ENCODE data around the gene STON2.
A peak's percentile ranks its signal among the peaks of the same experiment; 100 is the strongest.

Gene STON2

GRCh38 chr14:81440041-81440440 lies 39.9 kb upstream of the STON2 start:
- TF ChIP-seq, protein P1, sequence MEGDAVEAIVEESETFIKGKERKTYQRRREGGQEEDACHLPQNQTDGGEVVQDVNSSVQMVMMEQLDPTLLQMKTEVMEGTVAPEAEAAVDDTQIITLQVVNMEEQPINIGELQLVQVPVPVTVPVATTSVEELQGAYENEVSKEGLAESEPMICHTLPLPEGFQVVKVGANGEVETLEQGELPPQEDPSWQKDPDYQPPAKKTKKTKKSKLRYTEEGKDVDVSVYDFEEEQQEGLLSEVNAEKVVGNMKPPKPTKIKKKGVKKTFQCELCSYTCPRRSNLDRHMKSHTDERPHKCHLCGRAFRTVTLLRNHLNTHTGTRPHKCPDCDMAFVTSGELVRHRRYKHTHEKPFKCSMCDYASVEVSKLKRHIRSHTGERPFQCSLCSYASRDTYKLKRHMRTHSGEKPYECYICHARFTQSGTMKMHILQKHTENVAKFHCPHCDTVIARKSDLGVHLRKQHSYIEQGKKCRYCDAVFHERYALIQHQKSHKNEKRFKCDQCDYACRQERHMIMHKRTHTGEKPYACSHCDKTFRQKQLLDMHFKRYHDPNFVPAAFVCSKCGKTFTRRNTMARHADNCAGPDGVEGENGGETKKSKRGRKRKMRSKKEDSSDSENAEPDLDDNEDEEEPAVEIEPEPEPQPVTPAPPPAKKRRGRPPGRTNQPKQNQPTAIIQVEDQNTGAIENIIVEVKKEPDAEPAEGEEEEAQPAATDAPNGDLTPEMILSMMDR (IDR thresholded peaks at IDR 0.05; ENCODE audit: low read depth, low read length, missing control alignments): no peak
- no peak for DNase-seq (ENCODE audit: low read depth)
- no peak overlapping the region for H3K4me3 ChIP-seq (ENCODE audit: low read depth, low read length)

DNA sequence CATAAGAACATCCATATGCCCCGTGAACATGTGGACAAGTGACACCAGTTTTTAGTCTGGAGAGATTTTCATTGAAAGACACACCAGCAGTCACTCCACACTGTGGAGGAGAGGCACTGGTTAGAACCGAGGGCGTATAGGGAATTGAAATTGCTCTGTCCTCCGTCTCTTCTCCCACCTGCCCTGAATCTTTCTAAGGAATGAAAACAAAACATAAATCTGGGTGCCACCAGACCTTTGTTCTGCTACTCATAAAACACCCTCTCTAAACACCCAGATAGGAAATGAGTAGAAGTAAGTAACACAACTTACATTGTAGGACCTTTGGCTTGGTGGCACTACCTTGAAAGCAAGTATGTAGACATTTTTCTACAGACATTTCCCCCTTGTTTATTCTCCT lies 37.1 kb upstream of the STON2 start:
- TF ChIP-seq, protein P1 (IDR thresholded peaks at IDR 0.05; ENCODE audit: low read depth, low read length, missing control alignments): no peak
- H3K4me3 ChIP-seq (ENCODE audit: low read depth, low read length): no peak overlapping the region
- no peak for DNase-seq (ENCODE audit: low read depth)

DNA sequence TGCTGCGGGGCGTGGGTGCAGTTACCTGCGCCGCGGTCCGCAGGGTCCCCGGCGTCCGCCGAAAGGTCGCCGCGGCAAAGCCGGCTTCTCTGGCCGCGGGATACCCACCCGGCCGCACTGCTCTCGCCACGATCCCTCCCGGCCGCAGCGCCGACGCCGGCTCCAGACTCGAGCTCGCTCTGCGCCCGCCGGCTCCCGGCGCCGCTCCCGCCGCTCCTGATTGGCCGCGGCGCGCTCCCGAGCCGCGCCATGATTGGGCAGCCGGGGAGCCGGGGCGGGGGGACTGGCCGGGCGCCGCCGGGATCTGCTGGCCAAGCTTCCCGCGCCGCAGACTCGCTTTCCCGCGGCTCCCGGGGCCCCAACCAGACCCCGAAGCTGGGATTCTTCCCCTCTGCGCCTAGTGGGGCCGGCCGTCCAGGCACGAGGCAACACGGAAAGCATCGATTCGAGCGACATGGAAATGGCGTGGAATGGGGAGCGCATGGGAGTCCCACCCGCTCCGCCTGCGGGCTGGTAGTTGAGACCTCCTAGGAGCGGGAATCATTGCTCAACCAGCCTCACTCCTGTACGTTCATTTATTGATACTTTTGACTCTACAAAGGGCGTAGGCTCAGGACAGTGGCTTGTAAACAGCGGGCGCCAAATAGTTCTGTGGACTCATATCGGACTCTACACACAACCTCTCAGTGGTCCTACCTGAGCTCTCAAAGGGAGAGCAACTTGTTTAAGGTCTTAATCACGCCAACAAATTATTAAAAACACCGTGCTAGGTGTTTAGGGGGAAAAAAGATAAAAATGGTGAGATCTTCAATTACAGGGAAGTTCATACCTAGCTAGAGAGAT lies 36.4 kb upstream of the STON2 start:
- TF ChIP-seq, protein P1 (IDR thresholded peaks at IDR 0.05; ENCODE audit: low read depth, low read length, missing control alignments): no peak
- no peak for DNase-seq (ENCODE audit: low read depth)
- H3K4me3 ChIP-seq (ENCODE audit: low read depth, low read length): peak overlapping the region; percentile 41

GRCh38 chr14:81435391-81436295 lies 35.5 kb upstream of the STON2 start:
- TF ChIP-seq, protein P1 (IDR thresholded peaks at IDR 0.05; ENCODE audit: low read depth, low read length, missing control alignments): no peak
- no peak for DNase-seq (ENCODE audit: low read depth)
- peak overlapping the region; percentile 41 for H3K4me3 ChIP-seq (ENCODE audit: low read depth, low read length)

DNA sequence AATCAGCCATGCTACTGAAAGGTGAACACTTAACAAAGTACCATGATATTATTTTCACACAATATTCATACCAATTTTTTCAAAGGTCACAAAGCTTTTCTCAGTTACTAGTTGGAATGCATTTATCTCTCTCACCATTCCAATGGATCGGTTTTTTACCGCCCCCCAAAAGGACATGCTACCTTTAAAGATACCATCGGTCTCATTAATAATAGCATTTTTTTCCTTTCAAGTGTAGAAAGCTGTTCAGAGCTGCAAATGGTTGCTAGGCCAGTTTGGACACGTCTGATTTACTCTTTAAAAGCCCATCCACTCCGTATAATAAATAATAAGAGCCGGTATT lies 34.9 kb upstream of the STON2 start:
- TF ChIP-seq, protein P1 (IDR thresholded peaks at IDR 0.05; ENCODE audit: low read depth, low read length, missing control alignments): no peak
- no peak for DNase-seq (ENCODE audit: low read depth)
- no peak overlapping the region for H3K4me3 ChIP-seq (ENCODE audit: low read depth, low read length)

GRCh38 chr14:81434230-81434629 lies 34.1 kb upstream of the STON2 start:
- H3K4me3 ChIP-seq (ENCODE audit: low read depth, low read length): no peak overlapping the region
- no peak for DNase-seq (ENCODE audit: low read depth)

More at GRCh38 chr14:81434230-81434629, 34.1 kb upstream of the STON2 start:
- TF ChIP-seq, protein P1 (IDR thresholded peaks at IDR 0.05; ENCODE audit: low read depth, low read length, missing control alignments): no peak
